HG02870 (cell line): Measurements from ENCODE around the gene MICAL2.

Experiments used
- ATAC-seq: cut with Tn5 transposase; IDR thresholded peaks from one replicate; pipeline ENCODE4 v1.9.1; 2021; ENCODE audit warnings: mild to moderate bottlenecking, moderate library complexity; ENCODE audit not compliant: unreplicated experiment

The MICAL2 gene

GRCh38 chr11:12222055-12222792 is 111.8 kb downstream of the MICAL2 start:
- no peak for ATAC-seq

- no peak for ATAC-seq
Observed at GRCh38 chr11:12223771-12224536, 113.6 kb downstream of the MICAL2 start.

GRCh38 chr11:12224537-12224893 is 114.1 kb downstream of the MICAL2 start:
- ATAC-seq: peak; percentile 74

GRCh38 chr11:12225046-12225739 is 114.8 kb downstream of the MICAL2 start:
- ATAC-seq: no peak

GRCh38 chr11:12226093-12226492 is 115.7 kb downstream of the MICAL2 start:
- ATAC-seq: no peak

GRCh38 chr11:12229450-12230229 is 119.2 kb downstream of the MICAL2 start:
- ATAC-seq: no peak

GRCh38 chr11:12232160-12232559 is 121.8 kb downstream of the MICAL2 start:
- ATAC-seq: no peak

- no peak for ATAC-seq
Observed at GRCh38 chr11:12232817-12233601, 122.6 kb downstream of the MICAL2 start.

- ATAC-seq: no peak
Observed at GRCh38 chr11:12233602-12233925, 123.2 kb downstream of the MICAL2 start.

GRCh38 chr11:12234221-12234620 is 123.8 kb downstream of the MICAL2 start:
- no peak for ATAC-seq

- ATAC-seq: no peak
Observed at GRCh38 chr11:12235080-12235479, 124.7 kb downstream of the MICAL2 start.

- ATAC-seq: no peak
Observed at GRCh38 chr11:12235553-12235946, 125.2 kb downstream of the MICAL2 start.

- peak; percentile 67 for ATAC-seq
Observed at GRCh38 chr11:12235947-12236743, 125.8 kb downstream of the MICAL2 start.

GRCh38 chr11:12236744-12237101 is 126.3 kb downstream of the MICAL2 start:
- ATAC-seq: no peak

GRCh38 chr11:12237381-12237784 is 127.0 kb downstream of the MICAL2 start:
- ATAC-seq: no peak

GRCh38 chr11:12238420-12238819 is 128.0 kb downstream of the MICAL2 start:
- ATAC-seq: no peak

- ATAC-seq: no peak
Observed at GRCh38 chr11:12239396-12239795, 129.0 kb downstream of the MICAL2 start.

GRCh38 chr11:12239804-12240371 is 129.5 kb downstream of the MICAL2 start:
- ATAC-seq: no peak

- no peak for ATAC-seq
Observed at GRCh38 chr11:12240677-12241076, 130.3 kb downstream of the MICAL2 start.
